Breast epithelium (tissue), 3 donors: ENCODE measurements around the gene IQGAP2.

ENCODE experiments used
- CTCF ChIP-seq, 3 donors: fragments of 450-650 bp; IDR thresholded peaks; one replicate each; pipeline ENCODE4 v1.5.1; 2016 to 2017; ENCODE audit warnings: antibody characterized with exemption in 3 of 3, mild to moderate bottlenecking in 3 of 3, moderate library complexity in 3 of 3
- POLR2A ChIP-seq: fragments of 450-650 bp; IDR thresholded peaks from one replicate; pipeline ENCODE4 v1.6.1; 2016; ENCODE audit warnings: antibody characterized with exemption, mild to moderate bottlenecking, moderate library complexity
- POLR2AphosphoS5 ChIP-seq, 3 donors: sonication (generic); formaldehyde crosslinking; IDR thresholded peaks; one replicate each; pipeline ENCODE4 v1.6.1; 2017; ENCODE audit warnings: antibody characterized with exemption in 3 of 3

GRCh38 chr5:76356887-76357286 lies 46.2 kb upstream of the IQGAP2 start:
- TF ChIP-seq CTCF (IDR thresholded peaks at IDR 0.05) = no peak
- no peak for TF ChIP-seq POLR2A
- TF ChIP-seq POLR2AphosphoS5 (IDR thresholded peaks at IDR 0.05) = no peak
